ENCODE measurements around the gene FMNL2.

The FMNL2 gene

GRCh38 chr2:152509772-152510491 lies 175.0 kb downstream of the FMNL2 start:
- in situ Hi-C loops (cut with HindIII; ENCODE audit: low sequenced_read_pairs), result no loop called here
- no peak for TF ChIP-seq CTCF (IDR thresholded peaks at IDR 0.05; ENCODE audit: low read depth, low read length)
- no peak for DNase-seq (ENCODE audit: low read depth, low spot score)
- H3K4me3 ChIP-seq (ENCODE audit: low read depth, low read length), result no peak overlapping the region

DNA sequence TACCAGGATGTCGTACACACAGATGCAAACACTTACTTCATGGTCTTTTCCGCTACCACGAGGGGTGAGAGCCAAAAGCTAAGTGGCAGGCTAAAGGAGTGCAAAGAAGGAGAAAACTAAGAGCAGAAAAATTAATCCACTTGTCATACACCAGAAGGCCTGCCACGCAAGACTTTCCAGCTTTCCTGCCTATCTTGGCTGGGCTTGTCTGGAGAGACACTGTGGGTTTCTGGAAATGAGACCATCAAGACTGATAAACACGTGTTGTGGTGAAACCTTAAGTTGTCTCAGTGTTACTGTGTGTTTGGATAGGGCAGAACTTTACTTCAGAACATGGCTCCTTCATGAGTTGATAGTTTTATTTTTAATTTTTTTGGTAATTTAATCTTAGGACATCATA lies 175.6 kb downstream of the FMNL2 start:
- no peak overlapping the region for H3K4me3 ChIP-seq (ENCODE audit: low read depth, low read length)
- TF ChIP-seq CTCF (IDR thresholded peaks at IDR 0.05; ENCODE audit: low read depth, low read length), result no peak
- in situ Hi-C loops (cut with HindIII; ENCODE audit: low sequenced_read_pairs), result no loop called here
- DNase-seq (ENCODE audit: low read depth, low spot score), result no peak

- TF ChIP-seq CTCF (IDR thresholded peaks at IDR 0.05; ENCODE audit: low read depth, low read length), result no peak
- H3K4me3 ChIP-seq (ENCODE audit: low read depth, low read length), result no peak overlapping the region
- in situ Hi-C loops (cut with HindIII; ENCODE audit: low sequenced_read_pairs), result no loop called here
- no peak for DNase-seq (ENCODE audit: low read depth, low spot score)
These were observed 177.0 kb downstream of the FMNL2 start for GRCh38 chr2:152511981-152512380.

GRCh38 chr2:152513029-152513428 lies 178.1 kb downstream of the FMNL2 start:
- no peak for DNase-seq (ENCODE audit: low read depth, low spot score)
- H3K4me3 ChIP-seq (ENCODE audit: low read depth, low read length), result no peak overlapping the region
- in situ Hi-C loops (cut with HindIII; ENCODE audit: low sequenced_read_pairs), result no loop called here
- no peak for TF ChIP-seq CTCF (IDR thresholded peaks at IDR 0.05; ENCODE audit: low read depth, low read length)

DNA sequence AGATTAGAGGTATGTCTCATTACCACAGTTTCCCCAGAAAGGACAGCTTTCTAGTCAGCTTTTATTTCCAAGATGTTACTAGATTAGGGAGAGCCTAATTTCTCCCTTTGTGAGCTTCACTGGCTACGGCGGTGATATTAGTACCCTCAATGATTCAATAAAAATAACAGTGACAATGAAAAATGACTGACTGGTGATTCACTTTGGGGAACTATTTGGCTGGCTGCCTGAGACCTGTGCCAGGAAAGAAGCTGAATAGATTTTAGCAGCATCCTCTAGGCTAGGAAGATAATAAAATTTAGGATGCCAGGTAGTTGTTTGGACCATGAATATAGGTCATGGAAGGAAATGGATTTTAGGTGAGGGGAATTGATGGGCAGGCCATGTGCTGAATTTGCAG lies 178.7 kb downstream of the FMNL2 start:
- in situ Hi-C loops (cut with HindIII; ENCODE audit: low sequenced_read_pairs), result no loop called here
- DNase-seq (ENCODE audit: low read depth, low spot score), result peak; percentile 65

GRCh38 chr2:152518034-152518433 lies 183.1 kb downstream of the FMNL2 start:
- no peak overlapping the region for H3K4me3 ChIP-seq (ENCODE audit: low read depth, low read length)
- TF ChIP-seq CTCF (IDR thresholded peaks at IDR 0.05; ENCODE audit: low read depth, low read length), result no peak
- in situ Hi-C loops (cut with HindIII; ENCODE audit: low sequenced_read_pairs), result no loop called here
- no peak for DNase-seq (ENCODE audit: low read depth, low spot score)

More for the DNA sequence above, 178.7 kb downstream of the FMNL2 start:
- TF ChIP-seq CTCF (IDR thresholded peaks at IDR 0.05; ENCODE audit: low read depth, low read length), result no peak
- no peak overlapping the region for H3K4me3 ChIP-seq (ENCODE audit: low read depth, low read length)

Measured in astrocyte of the spinal cord (primary cell).